DMS53 (cell line): ENCODE measurements around the gene KIFAP3.
"Not testable (repeated sequence)": the region's sequence is repeated elsewhere in the genome, so short reads cannot be mapped to it uniquely, and the experiment has no call there.

ENCODE experiments used
- DNase-seq: peaks from one replicate; lab custom pipeline; 2025; lab: John Stamatoyannopoulos, UW

The KIFAP3 gene

GRCh38 chr1:170074250-170075157 is at the start of gene KIFAP3:
TSS of gene KIFAP3 (minus strand) at chr1:170074695. CDS start at chr1:170074467, 228 bp downstream.
- DNase-seq, result peak; percentile 99

GRCh38 chr1:170122366-170122765 is 47.9 kb upstream of the KIFAP3 start:
- no peak for DNase-seq

- no peak for DNase-seq
Observed at GRCh38 chr1:170114906-170115305, 40.4 kb upstream of the KIFAP3 start.

- DNase-seq, result not testable (repeated sequence)
Observed at GRCh38 chr1:170113140-170113539, 38.6 kb upstream of the KIFAP3 start.

GRCh38 chr1:170097449-170097948 is 23.0 kb upstream of the KIFAP3 start:
- no peak for DNase-seq

DNA sequence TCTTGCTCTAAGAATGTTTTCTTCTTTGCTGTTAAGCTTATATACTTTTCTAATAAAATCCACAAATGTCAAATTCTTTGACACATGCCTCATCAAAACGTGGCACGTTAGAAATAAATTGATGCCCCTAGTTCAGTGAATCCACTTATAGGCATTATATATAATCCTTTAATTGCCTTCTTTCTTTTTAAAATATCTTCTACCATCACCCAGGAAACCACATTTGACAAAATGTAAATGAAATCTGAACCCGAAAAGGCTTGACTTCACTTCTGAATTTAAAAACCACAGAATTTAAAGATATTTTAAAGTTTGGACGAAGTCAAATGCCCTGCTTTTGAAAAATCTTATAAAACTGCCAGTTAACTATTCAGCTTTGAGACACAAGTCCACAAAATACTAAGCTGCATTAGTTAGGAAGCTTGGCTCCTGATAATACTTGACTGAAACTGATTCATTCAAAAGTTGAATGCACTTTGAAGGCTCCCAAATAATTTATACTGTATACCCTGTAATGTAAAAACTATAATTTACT is 22.4 kb upstream of the KIFAP3 start:
- DNase-seq, result no peak

GRCh38 chr1:170095976-170096748 is 21.7 kb upstream of the KIFAP3 start:
- DNase-seq, result no peak

DNA sequence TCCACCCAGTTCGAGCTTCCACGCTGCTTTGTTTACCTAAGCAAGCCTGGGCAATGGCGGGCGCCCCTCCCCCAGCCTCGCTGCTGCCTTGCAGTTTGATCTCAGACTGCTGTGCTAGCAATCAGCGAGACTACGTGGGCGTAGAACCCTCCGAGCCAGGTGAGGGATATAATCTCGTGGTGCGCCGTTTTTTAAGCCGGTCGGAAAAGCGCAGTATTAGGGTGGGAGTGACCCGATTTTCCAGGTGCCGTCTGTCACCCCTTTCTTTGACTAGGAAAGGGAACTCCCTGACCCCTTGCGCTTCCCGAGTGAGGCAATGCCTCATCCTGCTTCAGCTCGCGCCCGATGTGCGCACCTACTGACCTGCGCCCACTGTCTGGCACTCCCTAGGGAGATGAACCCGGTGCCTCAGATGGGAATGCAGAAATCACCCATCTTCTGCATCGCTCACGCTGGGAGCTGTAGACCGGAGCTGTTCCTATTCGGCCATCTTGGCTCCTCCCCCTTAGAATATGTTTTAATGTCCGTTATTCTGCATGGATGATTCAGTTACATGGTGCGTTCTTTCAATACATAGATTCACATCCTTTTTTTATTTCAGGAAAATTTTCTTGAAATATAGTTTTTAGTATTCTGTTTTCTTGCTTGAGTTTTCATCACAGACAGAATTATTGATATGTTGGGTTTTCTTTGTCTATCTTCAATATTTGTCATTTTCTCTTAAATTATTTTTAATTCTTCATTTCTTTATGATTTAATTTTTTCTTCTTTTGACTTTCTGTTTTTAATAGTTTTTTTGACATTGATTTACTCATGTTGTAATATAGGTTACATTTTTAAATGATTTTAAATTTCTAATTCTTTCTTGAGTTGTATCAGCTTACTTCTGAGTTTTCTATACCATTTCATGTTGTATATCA is 20.5 kb upstream of the KIFAP3 start:
- DNase-seq, result peak; percentile 72

DNA sequence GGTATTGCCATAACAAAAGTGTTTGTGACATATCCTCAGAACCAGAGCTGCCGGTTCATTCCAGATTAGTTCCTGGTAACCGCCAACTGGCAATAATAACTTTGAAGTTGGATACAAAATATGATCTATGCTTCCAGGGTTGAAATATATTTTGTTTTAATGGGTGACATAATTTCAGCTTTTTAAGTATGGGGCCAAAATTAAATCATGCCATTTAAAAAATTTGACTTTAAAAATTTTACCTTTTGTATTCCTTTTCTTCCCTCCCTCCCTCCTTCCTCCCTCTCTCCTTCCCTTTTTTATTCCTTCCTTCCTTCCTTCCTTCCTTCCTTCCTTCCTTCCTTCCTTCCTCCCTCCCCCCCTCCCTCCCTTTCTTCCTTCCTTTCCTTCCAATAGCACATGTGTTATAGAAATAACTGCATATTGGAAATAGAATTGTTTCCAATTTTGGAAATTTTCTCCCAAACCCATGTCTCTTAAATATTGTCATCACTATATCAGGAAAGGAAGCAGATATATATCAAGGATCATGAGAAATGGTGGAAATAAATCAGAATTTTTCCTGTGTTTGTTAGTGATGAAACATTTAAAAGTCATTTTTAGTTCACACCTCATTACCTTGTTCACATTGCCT is 12.0 kb upstream of the KIFAP3 start:
- no peak for DNase-seq

- DNase-seq, result no peak
Observed at GRCh38 chr1:170085091-170085490, 10.6 kb upstream of the KIFAP3 start.

DNA sequence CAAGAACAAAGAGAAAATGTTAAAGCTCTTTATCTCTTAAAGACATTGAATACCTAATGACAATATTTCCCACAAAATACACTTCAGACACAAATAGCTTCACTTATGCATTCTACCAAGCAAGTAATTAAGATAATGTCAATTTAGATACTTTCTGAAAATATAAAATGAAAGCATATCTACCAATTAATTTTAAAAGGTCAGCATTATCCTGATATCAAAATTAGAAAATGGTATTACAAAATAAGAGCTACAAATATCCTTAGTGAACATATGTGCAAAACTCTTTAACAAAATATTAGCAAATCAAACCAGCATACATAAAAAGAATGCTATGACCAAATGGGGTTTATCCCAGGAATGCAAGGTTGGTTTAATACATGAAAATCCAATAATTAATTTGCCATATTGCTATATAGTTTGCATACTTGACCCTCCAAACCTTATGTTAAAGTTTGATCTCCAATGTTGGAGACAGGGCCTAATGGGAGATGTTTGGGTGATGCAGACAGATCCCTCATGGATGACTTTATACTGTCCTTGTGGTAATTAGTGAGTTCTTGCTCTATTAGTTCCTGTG is 4.2 kb upstream of the KIFAP3 start:
- no peak for DNase-seq

GRCh38 chr1:170077926-170078325 is 3.4 kb upstream of the KIFAP3 start:
- no peak for DNase-seq

GRCh38 chr1:170076952-170077351 is 2.5 kb upstream of the KIFAP3 start:
- not testable (repeated sequence) for DNase-seq

GRCh38 chr1:170076199-170076598 is 1.7 kb upstream of the KIFAP3 start:
- DNase-seq, result no peak

DNA sequence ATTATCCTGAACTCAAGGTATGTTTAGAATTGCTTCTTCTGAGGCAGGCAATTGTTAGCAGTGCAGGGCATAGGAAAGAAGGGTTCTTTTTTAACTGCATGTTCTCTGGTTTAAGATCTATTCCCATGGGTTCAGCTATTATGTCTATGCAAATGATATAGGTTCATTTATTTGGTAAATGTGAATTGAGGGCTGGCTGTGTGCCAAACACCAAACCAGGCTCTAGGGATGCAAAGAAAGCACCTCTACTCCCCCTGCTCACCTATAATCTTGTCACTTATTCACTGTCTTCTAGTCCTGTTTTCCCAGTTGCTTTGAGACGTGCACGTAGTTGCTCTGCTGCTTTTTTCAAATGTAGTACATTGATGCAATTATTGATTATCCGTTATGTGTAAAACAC is 691 bp upstream of the KIFAP3 start:
- DNase-seq, result no peak

- no peak for DNase-seq
Observed at GRCh38 chr1:170073893-170074249, 624 bp downstream of the KIFAP3 start.

DNA sequence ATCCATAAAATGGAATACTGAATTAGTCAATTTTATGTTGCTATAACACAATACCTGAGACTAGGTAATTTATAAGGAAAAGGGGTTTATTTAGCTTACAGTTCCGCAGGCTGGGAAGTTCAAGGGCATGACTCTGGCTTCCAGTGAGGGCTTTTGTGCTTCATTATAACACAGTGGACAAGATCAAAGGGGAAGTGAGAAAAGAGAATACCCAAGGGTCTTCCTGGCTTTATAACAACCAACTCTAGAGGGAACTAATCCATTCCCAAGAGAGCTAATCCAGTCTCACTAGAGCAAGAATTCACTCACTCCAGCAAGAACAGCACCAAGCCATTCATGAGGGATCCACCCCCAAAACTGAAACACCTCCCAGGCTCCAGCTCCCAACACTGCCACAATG is 3.1 kb downstream of the KIFAP3 start:
- no peak for DNase-seq

GRCh38 chr1:170068923-170069322 is 5.6 kb downstream of the KIFAP3 start:
- no peak for DNase-seq

DNA sequence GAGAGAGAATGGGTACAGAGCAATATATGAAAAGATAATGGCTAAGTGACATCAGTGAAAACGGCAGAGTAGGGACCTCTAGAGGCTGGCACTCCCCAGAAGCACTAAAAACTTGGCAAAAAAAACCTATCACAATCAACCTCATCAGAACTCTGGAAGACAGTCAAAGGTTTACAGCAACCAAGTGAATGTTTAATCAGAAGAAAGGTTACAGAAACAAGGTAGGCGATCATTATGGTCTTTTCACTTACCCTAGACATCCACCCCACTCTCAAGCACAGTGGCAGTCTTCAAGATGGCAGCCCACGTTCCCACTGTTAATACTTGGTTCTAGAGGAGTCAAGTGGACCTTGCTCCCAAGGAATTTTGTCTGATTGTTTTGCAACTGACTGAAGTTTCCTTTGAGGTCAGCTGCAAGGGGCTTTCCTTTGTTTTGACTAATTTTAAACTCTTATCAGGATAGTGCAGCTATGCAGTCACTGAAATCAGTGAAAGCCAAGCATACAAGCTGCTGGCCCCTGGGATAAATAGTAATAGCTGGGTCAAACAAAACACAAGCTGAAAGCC is 7.2 kb downstream of the KIFAP3 start:
- DNase-seq, result no peak

DNA sequence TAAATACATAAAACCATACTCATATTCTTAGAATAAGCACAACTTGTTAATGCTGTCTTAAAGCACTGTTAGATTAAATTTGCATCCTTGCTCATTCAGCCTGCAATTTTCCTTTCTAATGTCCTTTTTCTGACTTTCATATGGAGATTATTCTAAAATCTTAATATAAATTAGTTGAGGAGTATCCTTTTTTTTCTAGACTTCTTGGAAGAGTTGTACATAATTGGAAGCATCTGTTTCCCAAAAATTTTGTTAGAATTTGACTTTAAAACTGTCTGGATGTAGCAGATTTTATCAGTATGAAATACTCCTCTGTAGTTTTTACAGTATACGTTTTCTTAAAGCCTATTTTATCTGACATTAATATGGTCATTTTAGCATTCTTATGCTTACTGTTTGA is 9.7 kb downstream of the KIFAP3 start:
- DNase-seq, result no peak
